Measurements from ENCODE around the gene NXT1.

The NXT1 gene

DNA sequence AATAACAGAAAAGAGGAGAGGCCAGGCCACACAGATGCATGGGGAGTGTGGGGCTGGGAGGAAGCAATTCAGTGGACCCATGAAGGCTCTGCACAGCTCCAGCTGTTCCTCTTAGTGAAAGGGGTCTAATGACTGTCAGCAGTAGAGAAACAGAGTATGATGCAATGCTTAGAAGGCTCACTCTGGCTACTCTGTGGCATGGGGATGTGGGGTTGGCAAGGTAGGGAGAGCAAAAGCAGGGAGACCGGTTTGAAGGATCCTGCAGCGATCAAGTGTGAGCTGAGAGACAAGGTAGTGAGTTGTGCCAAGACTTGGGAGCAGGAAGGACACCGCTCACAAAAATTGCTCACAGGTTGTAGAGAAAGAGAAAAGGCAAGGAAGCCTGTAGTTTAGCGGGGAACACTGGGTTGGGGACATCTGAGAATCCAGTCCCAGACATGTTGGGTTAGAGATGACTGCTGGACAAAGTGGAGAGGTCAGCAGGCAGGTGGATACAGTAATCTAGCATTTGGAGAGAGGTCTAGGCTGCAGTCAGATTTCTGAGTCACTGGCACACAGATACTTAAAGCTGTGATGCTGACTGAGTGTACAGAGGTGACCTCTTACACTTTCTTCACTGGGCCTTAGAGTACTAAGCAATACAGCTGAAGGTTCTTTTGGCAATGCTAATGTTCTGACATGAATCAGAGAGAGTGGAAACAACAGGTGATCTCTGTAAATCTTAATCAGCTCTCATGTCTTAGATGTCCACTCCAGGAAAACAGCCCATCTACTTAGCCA lies 43.6 kb downstream of the NXT1 start:
- TF ChIP-seq ZFX (IDR thresholded peaks at IDR 0.05): no peak
- TF ChIP-seq, protein P1, sequence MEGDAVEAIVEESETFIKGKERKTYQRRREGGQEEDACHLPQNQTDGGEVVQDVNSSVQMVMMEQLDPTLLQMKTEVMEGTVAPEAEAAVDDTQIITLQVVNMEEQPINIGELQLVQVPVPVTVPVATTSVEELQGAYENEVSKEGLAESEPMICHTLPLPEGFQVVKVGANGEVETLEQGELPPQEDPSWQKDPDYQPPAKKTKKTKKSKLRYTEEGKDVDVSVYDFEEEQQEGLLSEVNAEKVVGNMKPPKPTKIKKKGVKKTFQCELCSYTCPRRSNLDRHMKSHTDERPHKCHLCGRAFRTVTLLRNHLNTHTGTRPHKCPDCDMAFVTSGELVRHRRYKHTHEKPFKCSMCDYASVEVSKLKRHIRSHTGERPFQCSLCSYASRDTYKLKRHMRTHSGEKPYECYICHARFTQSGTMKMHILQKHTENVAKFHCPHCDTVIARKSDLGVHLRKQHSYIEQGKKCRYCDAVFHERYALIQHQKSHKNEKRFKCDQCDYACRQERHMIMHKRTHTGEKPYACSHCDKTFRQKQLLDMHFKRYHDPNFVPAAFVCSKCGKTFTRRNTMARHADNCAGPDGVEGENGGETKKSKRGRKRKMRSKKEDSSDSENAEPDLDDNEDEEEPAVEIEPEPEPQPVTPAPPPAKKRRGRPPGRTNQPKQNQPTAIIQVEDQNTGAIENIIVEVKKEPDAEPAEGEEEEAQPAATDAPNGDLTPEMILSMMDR (conservative IDR thresholded peaks at IDR 0.05): no peak
- peak overlapping the region; percentile 57 for H3K27ac ChIP-seq

DNA sequence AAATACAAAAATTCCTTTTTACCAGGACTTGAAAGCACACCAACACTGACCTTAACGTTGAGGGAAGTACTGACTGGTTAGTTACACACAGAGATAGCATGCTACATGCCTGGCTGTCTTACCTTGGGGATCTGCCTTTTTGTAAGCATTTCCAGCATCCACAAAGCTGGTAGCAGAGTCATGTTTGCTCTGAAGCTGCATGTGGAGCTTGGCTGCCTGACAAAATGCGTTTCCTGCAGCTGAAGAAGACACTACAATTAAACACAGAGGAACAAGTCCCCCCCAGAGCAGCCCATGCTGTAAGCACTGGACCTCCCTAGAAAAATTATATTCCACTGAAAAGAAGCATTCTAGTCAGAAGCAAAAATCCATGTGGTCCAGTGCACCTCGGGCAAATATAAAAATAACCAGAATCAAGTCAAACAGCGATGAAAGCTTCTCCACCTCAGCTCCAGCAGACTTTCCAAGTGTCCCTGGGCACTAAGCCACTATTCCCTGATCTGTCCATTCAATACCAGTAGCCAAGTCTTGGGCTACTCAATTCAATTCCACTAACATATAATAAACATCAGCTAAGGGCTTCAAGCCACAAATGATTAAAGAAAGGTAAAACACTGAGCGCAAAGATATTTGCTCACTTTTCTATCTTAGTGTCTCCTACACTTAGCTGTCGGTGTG lies 46.5 kb downstream of the NXT1 start:
- H3K27ac ChIP-seq: no peak overlapping the region; the same call in 1 of the 2 replicates
- TF ChIP-seq, protein P1 (conservative IDR thresholded peaks at IDR 0.05): no peak
- TF ChIP-seq ZFX (IDR thresholded peaks at IDR 0.05): no peak

DNA sequence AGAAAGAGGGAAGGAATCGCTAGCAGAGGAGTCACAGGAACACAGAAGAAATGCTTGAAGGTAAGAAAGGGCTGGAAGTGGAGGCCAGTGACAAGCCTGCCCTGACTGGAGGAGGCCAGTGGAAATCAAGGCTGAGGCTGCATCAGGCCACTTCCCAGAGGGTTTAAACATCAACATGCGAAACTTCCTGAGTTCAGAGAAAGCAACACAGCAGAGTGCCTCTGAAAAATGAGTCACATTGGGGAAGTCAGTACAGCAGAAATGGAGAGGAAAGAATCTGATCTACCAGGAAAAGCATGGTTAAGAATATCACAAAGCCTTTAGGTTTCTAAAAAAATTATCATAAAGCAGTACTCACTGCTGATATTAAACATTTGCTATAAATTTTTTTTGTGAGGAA lies 47.4 kb downstream of the NXT1 start:
- no peak overlapping the region for H3K27ac ChIP-seq
- TF ChIP-seq ZFX (IDR thresholded peaks at IDR 0.05): no peak
- TF ChIP-seq, protein P1 (conservative IDR thresholded peaks at IDR 0.05): no peak

DNA sequence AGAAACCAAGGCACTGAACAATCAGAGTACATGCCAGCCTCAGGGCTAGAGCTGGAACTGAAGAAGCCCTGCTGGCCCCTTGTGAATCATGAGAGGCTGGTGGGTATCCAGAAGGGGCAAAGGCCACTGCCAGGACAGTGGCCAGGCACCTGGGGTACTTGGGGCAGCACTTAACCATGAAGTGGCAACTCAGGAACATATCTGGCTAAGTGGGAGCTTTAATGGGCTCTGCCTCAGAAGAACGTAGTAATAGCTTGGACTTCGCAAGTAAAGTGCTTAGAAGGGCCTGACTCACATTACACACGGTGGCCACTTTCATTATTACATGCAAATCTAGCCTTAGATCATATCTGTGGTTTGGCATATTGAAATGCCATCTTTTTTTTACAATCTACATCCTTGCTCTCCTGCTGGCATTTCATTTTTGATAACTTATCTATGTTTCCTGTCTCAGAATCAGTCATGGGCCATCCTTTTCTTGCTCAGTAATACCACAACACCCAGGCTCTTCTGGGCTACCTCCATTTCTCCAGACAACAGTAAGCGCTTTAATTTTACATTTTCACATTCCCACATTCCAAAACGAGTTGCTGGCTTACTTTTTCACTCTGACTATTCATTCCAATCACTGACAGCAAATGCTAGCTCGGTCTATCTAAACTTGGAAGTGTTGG lies 49.1 kb downstream of the NXT1 start:
- TF ChIP-seq ZFX (IDR thresholded peaks at IDR 0.05): no peak
- TF ChIP-seq, protein P1 (conservative IDR thresholded peaks at IDR 0.05): no peak; the same call in 1 of the 2 replicates

DNA sequence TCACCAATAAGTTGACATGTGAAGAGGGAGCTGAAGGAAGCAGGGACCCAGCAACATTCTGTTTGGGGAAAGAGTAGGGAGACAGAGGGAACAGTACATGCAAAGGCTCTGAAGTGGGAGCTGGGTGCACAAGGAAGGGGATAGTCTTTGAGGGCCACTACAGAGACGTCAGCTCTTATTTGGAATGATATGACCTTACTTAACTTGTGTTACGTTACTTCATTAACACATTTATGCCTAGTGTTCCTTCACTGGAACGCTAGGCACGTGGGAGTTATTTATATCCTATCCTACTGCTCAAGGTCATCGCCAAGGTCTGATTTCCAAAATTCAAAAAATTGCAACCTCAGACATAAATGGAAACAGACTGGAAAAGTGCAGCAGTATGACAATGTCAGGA lies 50.5 kb downstream of the NXT1 start:
- H3K27ac ChIP-seq: no peak overlapping the region
- TF ChIP-seq, protein P1 (conservative IDR thresholded peaks at IDR 0.05): no peak
- no peak for TF ChIP-seq ZFX (IDR thresholded peaks at IDR 0.05)

More for the DNA sequence above, 49.1 kb downstream of the NXT1 start:
- no peak overlapping the region for H3K27ac ChIP-seq

DNA sequence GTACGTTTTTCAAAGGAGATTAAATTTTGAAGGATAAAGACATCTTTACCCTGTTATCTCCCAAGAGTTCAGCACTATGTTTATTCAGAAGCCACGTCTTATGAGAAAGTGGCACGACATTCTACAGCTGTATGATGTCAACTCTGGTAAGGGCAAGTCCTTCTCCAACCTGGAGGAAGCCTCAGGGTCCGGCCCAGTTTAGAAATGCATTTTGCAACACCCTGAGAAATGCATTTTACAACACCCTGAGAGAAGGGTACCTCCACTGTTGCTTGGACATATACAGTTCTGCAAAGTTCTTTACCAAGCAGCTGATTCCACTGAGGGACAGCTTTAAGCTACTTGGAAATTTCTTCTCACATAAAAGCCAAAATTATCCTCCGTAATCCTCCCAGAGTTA lies 53.2 kb downstream of the NXT1 start:
- H3K27ac ChIP-seq: no peak overlapping the region
- no peak for TF ChIP-seq ZFX (IDR thresholded peaks at IDR 0.05)

DNA sequence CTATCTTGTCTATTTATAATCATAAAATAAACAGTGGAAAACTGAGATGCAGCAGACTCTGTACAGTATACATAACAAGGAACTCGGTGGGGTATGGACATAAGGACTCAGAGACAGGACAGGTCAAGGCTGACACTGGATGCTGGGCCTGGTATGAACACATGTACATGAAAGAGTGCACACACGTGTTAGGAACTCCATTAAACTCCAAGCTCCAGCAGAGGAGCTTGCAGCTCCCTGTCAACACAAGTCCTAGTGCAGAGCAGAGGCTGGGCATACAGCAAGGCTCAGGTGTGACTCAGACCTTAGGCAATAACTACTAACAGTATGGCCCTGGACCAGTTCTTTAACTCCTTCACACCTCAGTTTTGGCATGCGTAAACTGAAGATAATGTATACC lies 53.6 kb downstream of the NXT1 start:
- TF ChIP-seq, protein P1 (conservative IDR thresholded peaks at IDR 0.05): no peak
- TF ChIP-seq ZFX (IDR thresholded peaks at IDR 0.05): no peak
- H3K27ac ChIP-seq: no peak overlapping the region

Data from C4-2B (cell line).